Measurements from ENCODE around the gene VPS13D.
"Not testable (repeated sequence)": the region's sequence is repeated elsewhere in the genome, so short reads cannot be mapped to it uniquely, and the experiment has no call there.

The VPS13D gene

GRCh38 chr1:12501661-12502060 is 271.8 kb downstream of the VPS13D start:
- peak; percentile 32 to 47 (median 33) for DNase-seq

- no peak for DNase-seq
Observed at GRCh38 chr1:12502336-12503109, 272.7 kb downstream of the VPS13D start.

- DNase-seq = no peak
Observed at GRCh38 chr1:12503709-12504108, 273.9 kb downstream of the VPS13D start.

- DNase-seq = no peak
Observed at GRCh38 chr1:12504601-12505000, 274.8 kb downstream of the VPS13D start.

- DNase-seq = no peak
Observed at GRCh38 chr1:12505231-12505630, 275.4 kb downstream of the VPS13D start.

GRCh38 chr1:12505639-12506280 is 275.9 kb downstream of the VPS13D start:
- DNase-seq = no peak

- no peak for DNase-seq
Observed at GRCh38 chr1:12506281-12507280, 276.8 kb downstream of the VPS13D start.

GRCh38 chr1:12507631-12508030 is 277.8 kb downstream of the VPS13D start:
- no peak for DNase-seq

- DNase-seq = no peak
Observed at GRCh38 chr1:12508849-12509248, 279.0 kb downstream of the VPS13D start.

- DNase-seq = no peak
Observed at GRCh38 chr1:12511128-12511484, 281.3 kb downstream of the VPS13D start.

GRCh38 chr1:12511516-12512468 is 282.0 kb downstream of the VPS13D start:
- DNase-seq = peak; percentile 41 to 53 (median 45)

- DNase-seq = no peak
Observed at GRCh38 chr1:12513181-12513580, 283.4 kb downstream of the VPS13D start.

GRCh38 chr1:12514590-12514989 is 284.8 kb downstream of the VPS13D start:
- no peak for DNase-seq

GRCh38 chr1:12515234-12515633 is 285.4 kb downstream of the VPS13D start:
- no peak for DNase-seq

- no peak for DNase-seq
Observed at GRCh38 chr1:12516741-12517140, 286.9 kb downstream of the VPS13D start.

GRCh38 chr1:12518931-12519692 is 289.3 kb downstream of the VPS13D start:
- no peak for DNase-seq

GRCh38 chr1:12519693-12520364 is 290.0 kb downstream of the VPS13D start:
- DNase-seq = no peak

- DNase-seq = no peak
Observed at GRCh38 chr1:12521096-12521495, 291.3 kb downstream of the VPS13D start.

GRCh38 chr1:12522780-12523179 is 292.9 kb downstream of the VPS13D start:
- DNase-seq = not testable (repeated sequence)

- DNase-seq = no peak
Observed at GRCh38 chr1:12524266-12524665, 294.4 kb downstream of the VPS13D start.
